ENCODE results near the gene FAM237B. TPM values are rescaled to one million over a fixed set of nuclear protein-coding genes. Genes with fewer than 3 reads are reported as not detected.

FAM237B gene
- total and polyA plus RNA-seq, 2 of the 8 experiments (the other 6 are each of a cell fraction or from before 2014, with no cell fraction given): not detected

GRCh38 chr7:90322837-90323236 is 1.7 kb upstream of the FAM237B start (continued):
- TF ChIP-seq JUND (IDR thresholded peaks at IDR 0.05; ENCODE audit: low read length): no peak
- no peak for TF ChIP-seq KDM4A (IDR thresholded peaks at IDR 0.05; ENCODE audit: low read depth, low read length, severe bottlenecking)
